ENCODE data around the gene TTYH3.
"Not testable (repeated sequence)": the region's sequence is repeated elsewhere in the genome, so short reads cannot be mapped to it uniquely, and the experiment has no call there.

TTYH3 gene

DNA sequence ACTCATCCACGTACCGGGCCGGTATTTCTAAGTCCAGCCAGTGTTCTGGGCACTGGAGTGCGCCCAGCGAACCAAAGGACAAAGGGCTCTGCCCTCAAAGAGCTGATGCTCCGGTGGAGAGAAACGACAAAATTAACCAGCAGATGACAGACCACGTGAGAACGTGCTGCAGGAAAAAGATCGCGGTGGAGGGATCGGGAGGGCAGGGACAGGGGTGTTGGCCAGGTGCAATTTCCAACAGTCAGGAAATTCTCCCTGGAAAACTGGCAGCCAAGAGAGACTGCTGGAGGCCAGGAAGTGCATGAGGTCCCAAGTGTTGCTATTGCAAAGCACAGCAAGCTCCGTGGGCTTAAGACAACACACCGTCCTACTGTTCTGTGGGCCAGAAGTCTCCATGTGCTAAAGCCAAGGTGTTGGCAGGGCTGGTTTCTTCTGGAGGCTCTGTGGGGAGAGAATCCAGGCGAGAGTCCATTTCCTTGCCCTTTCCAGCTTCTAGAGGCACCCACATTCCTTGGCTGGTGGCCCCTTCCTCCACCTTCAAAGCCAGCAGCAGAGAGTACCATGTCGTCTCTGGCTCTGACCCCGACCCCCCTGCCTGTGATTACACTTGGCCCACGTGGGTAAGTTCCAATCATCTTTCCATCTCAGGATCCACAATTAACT lies 34.9 kb downstream of the TTYH3 start:
- no peak for DNase-seq

DNA sequence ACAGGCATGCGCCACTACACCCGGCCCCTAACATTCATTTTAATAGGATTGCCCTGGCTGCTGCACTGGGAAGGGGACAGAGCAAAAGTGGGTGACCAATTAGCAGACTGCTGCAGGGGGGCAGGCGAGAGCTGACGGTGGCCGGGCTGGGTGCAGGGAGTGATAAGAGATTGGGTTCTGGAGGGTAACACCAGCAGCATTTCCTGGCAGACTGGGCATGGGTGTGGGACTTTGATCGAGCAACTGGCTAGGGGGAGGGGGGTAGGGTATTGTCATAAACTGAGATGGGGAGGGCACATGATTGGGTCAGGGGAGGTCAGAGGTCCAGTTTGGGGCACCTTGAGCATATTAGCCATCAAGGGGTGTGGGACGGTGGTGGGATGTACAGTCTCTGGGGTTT lies 36.1 kb downstream of the TTYH3 start:
- DNase-seq, result no peak

DNA sequence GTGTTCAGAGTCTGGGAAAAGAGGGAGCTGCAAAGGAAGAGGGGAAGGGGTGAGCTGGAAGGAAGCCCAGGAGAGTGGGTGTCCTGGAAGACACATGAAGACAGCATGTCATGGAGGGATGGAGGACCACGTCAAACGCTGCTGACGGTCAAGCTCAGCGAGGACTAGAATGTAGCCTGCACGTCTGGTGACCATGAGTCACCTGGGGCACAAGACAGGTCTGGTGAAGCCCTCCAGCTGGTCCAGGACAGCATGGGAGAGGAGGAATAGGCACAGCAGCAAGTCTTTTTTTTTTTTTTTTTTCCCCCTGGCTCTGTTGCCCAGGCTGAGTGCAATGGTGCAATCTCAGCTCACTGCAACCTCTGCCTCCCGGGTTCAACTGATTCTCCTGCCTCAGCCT lies 36.6 kb downstream of the TTYH3 start:
- no peak for DNase-seq

DNA sequence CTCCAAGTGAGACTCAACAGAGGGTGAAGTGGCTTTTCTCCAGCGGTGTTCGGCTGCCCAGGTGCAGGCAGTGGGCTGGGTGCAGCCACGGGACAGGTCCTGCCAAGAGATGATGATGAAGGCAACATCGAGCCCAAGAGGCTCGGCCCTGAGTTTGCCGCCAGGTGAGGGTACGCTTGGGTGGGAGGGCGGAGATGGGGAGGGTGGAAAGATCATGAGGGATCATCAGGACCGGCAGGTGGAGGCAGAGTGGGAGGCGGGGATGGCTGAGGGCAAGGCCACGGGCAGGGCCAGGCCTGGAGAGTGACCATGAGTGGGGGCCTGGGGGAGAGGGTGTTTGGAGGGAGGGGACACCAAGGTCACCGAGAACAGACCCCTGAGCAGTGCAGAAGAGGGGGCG lies 38.4 kb downstream of the TTYH3 start:
- no peak for DNase-seq

DNA sequence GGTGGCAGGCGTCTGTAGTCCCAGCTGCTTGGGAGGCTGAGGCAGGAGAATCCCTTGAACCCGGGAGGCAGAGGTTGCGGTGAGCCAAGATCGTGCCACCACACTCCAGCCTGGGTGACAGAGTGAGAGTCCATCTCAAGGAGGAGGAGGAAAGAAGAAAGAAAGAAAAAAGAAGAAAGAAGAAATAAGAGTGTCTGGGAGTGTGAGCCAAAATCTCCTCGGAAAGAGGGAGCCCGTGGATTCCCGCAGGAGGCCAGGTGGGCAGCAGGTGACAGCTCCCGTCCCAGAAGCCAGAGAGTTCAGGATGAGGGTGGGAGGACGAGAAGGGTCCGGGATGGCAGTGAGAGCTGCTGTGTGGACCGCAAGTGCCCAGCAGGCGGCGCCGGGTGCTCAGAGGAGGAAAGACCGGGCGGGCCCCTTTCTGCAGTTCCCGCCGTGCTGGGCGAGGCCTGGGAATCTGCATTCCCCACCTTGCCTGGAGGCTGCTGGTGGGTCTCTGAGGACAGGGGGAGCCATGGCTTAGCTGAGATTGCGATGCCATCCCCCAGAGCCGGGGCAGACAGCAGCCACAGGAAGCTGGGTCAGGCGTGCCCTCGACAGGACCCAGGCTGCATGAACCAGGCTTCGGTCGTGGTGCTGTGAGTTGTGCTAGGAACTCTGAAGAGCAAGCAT lies 39.1 kb downstream of the TTYH3 start:
- peak; percentile 44 for DNase-seq

DNA sequence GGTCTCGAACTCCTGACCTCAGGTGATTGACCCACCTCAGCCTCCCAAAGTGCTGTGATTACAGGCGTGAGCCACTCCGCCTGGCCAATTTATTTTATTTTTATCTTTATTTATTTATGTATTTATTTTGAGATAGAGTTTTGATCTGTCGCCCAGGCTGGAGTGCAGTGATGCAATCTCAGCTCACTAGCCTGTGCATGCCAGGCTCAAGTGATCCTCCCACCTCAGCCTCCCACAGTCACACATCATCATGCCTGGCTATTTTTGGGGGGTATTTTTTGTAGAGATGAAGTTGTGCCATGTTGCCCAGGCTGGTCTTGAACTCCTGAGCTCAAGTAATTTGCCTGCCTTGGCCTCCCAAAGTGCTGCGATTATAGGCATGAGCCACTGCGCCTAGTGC lies 41.4 kb downstream of the TTYH3 start:
- DNase-seq, result not testable (repeated sequence)

DNA sequence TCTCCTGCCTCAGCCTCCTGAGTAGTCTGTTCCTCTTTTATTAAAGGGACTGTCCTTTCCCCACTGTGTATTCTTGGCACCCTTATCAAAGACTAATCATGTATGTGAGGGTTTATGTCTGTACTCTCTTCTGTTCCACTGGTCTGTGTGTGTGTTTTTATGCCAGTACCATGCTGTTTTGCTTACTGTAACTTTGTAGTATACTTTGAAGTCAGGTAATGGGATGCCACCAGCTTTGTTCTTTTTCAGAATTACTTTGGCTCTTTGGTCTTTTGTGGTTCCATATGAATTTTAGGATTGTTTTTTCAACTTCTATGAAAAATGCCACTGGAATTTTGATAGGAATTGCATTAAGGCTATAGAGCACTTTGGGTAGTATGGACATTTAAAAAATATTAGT lies 42.1 kb downstream of the TTYH3 start:
- DNase-seq, result no peak

DNA sequence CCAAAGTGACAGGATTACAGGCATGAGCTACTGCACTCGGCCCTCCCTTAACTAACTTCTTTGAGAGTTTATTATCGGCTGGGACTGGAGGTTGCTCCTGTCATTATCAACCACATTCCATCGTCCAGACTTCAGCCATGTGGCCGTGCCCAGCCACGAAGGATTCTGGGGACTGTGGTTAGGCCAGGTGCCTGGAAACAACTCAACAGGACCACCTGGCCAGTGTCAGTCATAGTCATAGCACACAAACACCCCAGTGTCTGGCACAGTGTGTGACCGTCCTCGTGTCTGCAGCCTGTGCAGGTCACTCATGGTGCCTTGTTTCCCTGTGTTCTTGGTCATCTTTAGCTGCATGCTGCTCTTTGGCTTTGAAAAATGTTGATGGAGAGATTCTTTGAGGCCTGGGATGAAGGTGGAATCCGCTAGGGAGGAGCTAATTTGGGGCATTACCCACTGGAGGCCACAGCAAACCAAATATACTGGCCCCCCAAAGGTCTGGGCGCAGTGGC lies 43.5 kb downstream of the TTYH3 start:
- no peak for DNase-seq

DNA sequence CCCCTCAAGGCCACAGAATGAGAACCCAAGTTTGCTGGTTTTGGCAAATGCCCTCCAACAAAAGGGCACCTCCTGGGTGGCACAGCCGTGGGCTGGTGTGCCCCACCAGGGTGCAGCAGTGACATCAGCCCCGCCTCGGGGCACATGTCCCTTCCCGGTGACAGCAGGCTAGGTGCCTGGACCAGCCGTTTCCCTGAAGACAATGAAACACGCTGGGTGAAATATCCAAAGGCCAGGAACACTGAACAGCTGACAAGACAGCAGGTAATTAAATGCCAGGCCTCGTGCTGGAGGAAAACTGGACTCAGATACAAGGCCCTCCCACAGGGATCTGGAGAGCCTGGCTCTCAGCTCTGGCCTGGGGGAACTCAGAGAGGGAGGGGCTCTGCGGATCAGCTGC lies 44.8 kb downstream of the TTYH3 start:
- DNase-seq, result not testable (repeated sequence)

DNA sequence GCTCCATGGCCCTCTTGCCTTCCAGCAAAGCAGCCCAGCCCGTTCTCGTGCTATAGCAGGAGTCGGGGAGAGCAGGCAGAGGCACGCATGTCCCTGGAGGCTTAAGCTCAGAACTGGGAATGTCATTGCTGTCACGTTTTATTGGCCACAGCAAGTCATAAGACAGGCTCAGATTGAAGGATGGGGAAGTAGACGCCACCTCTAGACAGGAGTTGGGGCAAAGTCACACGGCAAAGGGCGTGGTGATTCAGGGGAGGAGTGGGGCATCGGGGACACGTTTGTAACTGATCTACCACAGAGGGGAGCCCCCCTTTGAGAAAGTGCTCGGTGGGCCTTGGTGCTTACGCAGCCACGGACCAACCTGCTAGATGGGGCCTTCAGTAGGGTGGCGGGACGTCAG lies 46.7 kb downstream of the TTYH3 start:
- DNase-seq, result not testable (repeated sequence)

DNA sequence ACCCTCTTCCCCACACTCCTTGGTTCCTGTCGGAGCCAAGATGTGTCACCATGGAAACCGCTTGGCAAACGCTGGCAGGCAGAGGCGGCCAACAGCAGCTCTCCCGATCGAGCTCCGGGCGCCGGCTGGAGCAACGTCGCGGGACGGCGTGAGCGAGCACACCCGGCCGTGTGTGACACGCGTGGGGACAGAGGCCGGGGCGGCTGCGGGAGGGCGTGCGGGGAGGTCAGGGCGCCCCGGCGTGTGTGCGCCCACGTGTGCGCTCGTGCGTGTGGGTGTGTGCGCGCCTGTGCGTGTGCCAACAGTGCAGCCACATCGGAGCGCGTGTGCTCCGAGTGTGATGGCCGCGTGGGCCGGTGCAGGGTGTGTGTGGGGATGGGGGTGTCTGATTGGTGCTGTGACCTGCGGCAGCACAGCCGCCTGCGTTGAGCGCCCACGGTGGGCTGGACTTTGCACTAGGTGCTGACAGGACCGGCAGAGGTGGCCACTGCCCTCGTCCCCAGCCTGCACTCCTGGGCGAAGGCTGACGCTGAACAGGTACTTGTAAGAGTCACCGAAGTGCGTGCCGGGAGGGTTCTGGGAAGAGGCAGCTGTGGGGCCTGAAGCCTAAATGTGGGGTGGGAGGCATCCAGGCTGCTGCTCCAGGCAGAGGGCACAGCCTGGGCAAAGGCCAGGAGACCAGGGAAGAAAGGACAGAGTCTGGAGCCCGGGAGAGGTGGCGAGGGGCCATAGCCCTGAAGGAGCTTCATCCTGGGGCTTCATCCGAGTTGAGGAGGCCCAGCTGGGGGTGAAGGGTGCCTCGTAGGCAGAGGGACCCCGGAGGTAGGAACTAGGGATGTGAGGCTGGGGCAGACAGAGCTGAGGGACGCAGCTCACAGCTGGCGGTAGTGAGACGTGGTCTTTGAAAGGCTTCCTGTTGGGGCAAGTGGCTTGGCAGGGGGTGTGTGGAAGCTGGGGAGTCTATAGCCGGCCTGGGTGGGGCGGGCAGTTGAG lies 47.6 kb downstream of the TTYH3 start:
- not testable (repeated sequence) for DNase-seq

DNA sequence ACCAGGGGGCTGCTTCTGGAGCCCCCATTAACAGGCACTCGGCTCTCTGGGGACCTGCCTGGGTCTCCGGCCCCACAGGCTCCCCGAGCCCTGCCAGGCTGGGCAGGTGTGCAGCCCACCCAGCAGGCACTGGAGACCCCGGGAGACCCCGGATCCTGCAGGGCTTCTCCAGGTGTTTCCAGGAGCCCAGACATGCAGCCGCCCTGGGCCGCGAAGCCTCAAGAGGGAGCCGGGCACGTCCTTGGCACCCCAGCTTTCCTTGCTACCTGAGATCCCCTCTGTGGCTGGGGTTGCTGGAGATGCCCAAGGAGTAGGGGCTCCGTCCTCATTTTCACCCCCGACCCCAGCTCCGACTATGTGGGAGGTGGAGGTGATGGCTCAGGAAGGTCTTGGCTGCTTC lies 48.5 kb downstream of the TTYH3 start:
- DNase-seq, result no peak

DNA sequence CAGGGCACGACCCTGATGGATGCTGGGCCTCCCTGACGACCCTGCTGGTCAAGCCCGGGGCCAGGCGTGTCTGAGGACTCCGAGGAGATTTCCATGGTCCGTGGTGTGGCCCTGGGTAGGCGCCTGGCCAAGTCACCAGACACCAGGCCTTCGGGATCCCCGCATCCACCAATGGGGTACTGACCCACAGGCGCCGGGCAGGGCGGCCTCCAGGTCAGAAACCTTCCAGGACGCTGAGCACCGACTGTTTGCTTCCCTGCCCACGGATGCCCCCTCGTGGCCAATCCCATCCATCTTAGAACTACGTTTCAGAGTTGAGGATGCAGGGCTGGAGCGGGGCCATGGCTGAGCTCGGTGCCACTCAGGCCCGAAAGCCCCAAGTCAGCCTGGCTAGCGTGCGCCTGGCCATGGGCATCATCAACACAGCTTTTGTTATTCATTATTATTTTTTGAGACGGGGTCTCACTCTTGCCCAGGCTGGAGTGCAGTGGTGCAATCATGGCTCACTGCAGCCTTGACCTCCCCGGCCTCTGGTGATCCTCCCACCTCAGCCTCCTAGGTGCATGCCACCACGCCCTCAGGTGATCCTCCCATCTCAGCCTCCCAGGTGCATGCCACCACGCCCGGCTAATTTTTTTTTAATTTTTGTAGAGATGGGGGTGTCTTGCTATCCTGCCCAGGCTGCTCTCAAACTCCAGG lies 49.2 kb downstream of the TTYH3 start:
- DNase-seq, result peak; percentile 41

DNA sequence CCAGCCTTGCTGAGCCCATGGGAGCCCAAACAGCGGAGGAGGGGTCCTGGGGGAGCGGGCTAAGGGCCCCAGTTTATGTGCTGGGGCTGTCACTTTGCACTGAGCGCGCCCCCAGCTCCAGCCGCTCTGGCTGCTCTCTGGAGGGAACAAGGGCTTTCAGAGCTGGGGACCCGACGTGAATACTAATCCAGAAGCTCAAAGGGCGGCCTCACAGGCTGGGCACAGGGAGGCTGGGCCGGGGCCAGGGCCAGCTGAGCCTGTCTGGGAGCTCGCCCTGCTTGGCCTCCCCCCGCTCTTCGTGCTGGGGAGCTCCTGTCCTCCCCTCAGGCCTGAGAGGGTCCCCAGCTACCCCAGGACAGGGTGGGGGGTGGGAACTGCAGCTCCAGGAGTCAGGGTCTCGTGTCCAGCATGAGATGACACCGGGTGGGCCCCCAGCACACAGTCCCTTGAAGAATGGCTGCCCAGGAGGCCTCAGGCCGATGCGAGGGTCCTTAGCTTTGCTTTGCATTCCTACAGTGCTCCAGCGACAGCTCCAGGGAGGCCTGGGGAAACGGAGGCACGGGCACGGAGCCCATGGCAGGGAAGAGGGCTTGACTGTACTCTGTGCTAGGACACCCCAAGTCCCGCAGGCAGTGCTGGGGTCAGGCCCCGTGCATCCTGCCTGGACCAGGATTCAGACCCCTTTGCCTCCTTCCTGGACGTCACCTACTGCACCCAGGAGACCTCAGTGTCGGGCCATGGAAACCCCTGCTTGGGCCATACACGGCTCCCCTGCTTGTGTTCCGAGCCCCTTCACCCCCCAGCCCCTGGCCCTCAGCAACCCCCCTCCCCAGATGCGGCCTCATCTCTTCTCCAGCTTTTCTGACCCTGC lies 50.4 kb downstream of the TTYH3 start:
- no peak for DNase-seq

DNA sequence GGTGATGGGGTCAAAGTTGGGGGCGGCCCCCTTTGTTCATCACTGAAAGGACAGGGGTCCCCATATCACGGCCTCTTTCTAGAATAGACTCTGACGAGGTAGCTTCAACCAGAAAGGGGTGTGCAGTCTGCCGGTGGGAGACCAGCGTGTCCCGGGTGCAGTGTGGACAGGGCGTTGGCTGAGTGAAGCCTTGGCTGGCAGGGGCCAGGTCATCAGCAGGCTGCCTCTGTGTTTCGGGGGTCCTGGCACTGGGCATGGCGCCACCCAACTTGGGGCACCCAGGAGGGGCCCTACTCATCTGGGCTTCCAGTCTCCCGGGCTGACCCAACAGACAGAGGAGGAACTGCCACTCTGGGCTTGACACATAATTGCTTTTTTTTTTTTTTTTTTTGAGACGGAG lies 52.7 kb downstream of the TTYH3 start:
- no peak for DNase-seq

DNA sequence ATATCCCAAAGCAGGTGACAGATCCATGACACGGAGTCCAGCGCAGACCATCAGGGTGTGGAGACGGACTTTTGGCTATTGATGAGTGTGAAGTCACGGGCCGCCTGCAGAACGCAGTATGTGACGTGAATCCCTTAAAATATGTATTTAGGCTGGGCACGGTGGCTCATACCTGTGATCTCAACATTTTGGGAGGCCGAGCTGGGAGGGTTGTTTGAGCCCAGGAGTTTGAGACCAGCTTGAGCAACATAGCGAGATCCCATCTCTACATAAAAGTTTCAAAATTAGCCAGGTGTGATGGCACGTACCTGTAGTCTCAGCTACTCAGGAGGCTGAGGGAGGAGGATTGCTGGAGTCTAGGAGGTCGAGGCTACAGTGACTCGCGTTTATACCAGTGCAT lies 54.3 kb downstream of the TTYH3 start:
- no peak for DNase-seq

DNA sequence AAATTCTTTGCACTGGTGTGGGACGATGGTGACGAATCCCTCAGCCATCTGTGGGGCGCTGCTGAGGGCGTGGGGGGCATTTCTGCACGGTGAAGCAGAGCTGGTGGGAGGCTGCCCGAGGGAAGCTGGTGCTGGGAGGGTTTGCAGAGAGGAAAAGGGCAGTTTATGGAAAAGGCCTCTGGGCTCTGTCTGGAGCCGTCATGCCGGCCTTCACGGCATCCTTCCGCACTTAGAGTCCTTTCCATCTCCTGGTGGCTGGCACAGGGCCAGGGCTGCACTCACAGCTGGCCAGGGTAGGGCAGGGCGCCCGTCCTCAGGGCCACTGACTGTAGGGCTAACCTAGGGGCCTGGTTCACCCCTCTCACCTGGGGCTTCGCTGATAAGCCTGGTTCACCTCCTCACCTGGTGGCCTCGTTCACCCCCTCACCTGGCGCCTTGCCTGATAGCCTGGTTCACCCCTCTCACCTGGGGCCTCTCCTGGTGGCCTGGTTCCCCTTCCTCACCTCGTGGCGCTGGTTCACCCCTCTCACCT lies 55.6 kb downstream of the TTYH3 start:
- DNase-seq, result peak; percentile 39

DNA sequence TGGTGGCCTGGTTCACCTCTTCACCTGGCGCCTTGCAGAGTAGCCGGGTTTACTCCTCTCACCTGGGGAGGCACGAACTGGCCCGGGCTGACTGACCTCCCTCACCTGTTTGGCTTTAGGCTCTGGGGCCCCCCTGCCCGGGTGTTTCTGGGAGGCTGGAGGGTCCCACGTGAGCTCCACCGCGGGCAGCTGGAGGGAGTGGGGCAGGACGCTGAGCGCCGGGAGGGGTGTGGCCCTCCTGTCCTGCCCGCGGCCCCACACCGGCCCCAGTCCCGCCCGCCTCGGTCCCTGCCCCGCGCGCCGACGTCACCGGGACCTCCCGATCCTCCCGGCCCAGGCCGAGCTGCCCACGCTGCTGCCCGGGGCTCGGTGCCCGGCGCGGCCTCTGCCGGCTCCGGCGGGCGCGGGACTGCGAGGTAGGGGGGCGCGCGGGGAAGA lies 56.1 kb downstream of the TTYH3 start, which contains the start of gene AMZ1:
TSS of gene AMZ1 (plus strand) at position 322 of the 438 bp plus-strand sequence. CDS start 12,250 bp downstream, outside the sequence.
- DNase-seq, result no peak

DNA sequence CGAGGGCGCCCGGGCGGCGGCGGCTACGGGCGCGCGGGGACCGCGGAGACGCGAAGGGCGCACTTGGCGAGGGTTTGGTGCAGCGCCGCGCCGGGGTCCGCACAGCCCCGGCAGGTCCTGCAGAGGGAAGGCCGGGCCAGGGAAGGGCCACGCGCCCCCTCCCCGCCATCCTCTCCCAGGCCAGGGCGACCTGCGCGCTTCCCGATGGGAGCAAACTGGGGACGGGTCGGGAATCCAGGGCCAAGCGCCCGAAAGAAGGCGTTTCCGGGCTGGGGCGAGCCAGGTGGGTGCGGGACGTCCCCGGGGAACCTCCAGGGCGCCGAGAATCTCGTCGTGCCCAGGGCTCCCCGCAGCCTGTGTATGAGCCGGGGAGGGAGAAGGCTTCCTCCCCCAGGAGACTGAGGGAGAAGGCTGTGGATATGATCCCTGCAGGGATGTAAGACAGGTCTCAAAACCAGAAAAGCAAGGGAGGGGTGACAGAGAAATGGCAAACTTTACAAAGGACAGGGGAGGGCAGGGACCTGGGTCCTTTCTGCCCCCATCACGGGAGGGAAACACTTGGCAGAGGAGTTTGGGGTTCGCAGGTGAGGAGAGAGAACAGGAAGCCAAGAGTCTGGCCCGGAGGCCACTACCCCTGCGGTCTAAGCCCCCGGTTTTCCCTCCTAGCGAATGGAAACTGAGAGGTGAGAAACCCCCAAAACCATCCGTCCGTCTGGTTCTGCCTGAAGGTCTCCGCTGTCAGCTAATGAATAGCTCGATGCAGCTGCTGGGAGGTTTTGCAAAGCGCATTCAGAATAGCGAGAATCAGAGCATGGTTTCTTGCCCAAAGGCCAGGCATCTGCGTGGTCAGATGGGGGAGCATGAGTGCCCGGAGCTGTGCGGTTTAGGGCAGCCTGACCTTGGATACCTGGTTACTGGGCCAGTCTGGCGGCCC lies 56.9 kb downstream of the TTYH3 start:
- no peak for DNase-seq

DNA sequence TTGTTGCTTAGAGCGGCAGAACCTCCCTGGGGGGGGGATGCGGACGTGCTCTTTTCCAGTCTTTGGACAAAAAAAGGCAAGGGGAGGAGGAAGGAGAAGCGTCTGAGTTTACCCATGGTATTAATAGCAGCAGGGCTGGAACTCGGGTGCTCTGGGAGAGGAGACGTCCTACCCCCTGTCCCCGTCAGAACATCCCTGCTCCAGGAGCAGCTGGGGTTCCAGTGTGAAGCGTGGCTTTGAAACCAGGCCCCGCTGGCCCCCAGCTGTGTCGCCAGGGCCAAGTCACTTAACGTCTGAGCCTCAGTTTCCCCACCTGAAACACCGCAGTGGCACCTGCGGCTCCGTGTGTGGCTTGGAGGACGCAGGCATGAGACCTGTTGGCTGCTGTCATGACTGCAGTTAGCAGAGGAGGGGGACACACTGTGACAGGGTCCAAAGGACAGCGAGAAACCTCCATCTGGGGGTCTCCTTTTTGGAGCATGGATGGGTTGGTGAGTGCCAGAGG lies 57.6 kb downstream of the TTYH3 start:
- no peak for DNase-seq

Measured in fibroblast of skin of right quadriceps (primary cell).